Mesodermal cell (in vitro differentiated cells): ENCODE measurements around the gene PROCA1.
A peak's percentile ranks its signal among the peaks of the same experiment; 100 is the strongest.
"Not testable (repeated sequence)": the region's sequence is repeated elsewhere in the genome, so short reads cannot be mapped to it uniquely, and the experiment has no call there.

Source experiments
- H3K27ac ChIP-seq: 2 replicates; pipeline ENCODE4 v1.7.0; 2013; ENCODE audit warnings: mild to moderate bottlenecking, low read depth, low read length, moderate library complexity; ENCODE audit not compliant: severe bottlenecking
- H3K36me3 ChIP-seq: 2 replicates; pipeline ENCODE4 v1.7.1; 2013; ENCODE audit warnings: mild to moderate bottlenecking, low read length, moderate library complexity; ENCODE audit not compliant: control insufficient read depth, insufficient read depth
- H3K4me1 ChIP-seq: one replicate; pipeline ENCODE4 v1.7.1; 2013; ENCODE audit warnings: mild to moderate bottlenecking, low read length; ENCODE audit not compliant: insufficient read depth, control insufficient read depth, poor library complexity, severe bottlenecking
- H3K4me3 ChIP-seq: 2 replicates; pipeline ENCODE4 v1.7.0; 2013; ENCODE audit warnings: low read length, control low read depth, mild to moderate bottlenecking; ENCODE audit not compliant: insufficient read depth, poor library complexity, severe bottlenecking; ENCODE audit errors: extremely low read depth
- H3K9me3 ChIP-seq: 2 replicates; pipeline ENCODE4 v1.7.1; 2013; ENCODE audit warnings: mild to moderate bottlenecking, low read length, moderate library complexity; ENCODE audit not compliant: control insufficient read depth
- WGBS, 2 experiments: methylation state at CpG; one replicate each; pipeline ENCODE4 v1.1.5; 2013; ENCODE audit warnings: missing lambda C conversion rate in 2 of 2; ENCODE audit not compliant: insufficient coverage in 2 of 2; 5-methylcytosine and 5-hydroxymethylcytosine counted together

PROCA1 gene

DNA sequence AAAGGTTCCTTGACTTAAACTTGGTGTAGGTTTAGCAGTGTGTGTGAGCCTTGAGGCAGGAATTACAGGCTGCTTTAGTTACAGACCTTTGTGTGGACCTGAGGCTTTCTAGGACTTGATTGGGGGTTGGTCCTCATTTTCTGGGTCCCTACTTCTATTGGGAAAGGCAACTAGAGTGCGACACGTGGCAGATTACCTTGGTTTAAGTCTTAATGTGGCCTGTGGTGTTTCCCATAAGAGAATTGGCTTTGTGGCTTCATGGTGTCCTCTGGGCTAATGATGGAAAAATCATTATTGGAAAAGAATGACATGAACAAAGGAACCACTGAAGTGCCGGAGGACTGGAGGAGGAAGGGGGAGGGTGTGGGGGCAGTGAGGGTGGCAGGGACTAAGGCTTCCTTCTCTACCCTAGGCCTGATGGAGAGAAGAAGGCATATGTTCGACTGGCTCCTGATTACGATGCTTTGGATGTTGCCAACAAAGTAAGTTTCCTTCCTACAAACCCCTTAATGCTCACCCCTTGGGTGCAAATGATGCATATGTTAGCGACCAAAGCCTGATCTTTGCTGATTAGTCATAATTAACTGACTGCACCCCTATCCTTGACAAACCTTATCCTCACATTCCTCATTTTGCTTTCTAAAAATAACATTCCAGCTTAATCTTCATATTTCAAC is 11.6 kb upstream of the PROCA1 start:
- H3K4me3 ChIP-seq: peak overlapping the region; percentile 14
- WGBS, 2 experiments: 82 to 91% methylated on average over 5 to 6 of the region's 6 CpGs
- H3K9me3 ChIP-seq: no peaks in the 10 kb centered on the region
- H3K36me3 ChIP-seq: peaks cover 45% of the 10 kb centered on the region
- peak overlapping the region; percentile 64 for H3K27ac ChIP-seq
- peaks cover 35% of the 10 kb centered on the region for H3K4me1 ChIP-seq

DNA sequence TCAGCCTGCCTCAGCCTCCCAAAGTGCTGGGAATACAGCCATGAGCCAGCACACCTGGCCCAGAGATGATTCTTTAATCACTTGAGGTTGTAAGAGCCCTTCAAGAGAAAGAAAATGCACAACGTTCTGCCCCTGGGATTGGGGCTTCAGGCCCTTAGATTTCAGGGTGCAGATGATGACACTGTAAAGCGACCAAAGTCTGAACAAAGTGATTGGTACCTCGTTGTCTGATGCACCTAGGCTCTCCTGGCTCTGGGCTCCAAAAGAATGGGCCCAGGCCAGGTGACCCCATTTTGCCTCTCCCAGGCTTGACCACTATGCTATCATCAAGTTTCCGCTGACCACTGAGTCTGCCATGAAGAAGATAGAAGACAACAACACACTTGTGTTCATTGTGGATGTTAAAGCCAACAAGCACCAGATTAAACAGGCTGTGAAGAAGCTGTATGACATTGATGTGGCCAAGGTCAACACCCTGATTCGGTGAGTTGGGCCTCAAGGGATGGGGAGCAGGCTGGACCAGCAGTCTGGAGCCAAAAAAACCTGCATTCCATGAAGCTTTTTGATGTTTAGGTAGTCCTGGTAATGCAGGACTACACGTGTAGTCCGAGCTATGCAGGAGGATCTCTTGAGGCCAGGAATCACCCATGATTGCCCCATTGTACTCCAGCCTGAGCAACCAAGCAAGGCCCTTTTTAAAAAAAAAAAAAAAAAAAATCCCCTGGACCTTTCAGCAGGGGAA is 10.9 kb upstream of the PROCA1 start:
- peaks cover 35% of the 10 kb centered on the region for H3K4me1 ChIP-seq
- peaks cover 45% of the 10 kb centered on the region for H3K36me3 ChIP-seq
- WGBS, 2 experiments: 87 to 88% methylated on average over 5 to 6 of the region's 7 CpGs
- peak overlapping the region; percentile 64 for H3K27ac ChIP-seq
- no peaks in the 10 kb centered on the region for H3K9me3 ChIP-seq
- peak overlapping the region; percentile 93 for H3K4me3 ChIP-seq

DNA sequence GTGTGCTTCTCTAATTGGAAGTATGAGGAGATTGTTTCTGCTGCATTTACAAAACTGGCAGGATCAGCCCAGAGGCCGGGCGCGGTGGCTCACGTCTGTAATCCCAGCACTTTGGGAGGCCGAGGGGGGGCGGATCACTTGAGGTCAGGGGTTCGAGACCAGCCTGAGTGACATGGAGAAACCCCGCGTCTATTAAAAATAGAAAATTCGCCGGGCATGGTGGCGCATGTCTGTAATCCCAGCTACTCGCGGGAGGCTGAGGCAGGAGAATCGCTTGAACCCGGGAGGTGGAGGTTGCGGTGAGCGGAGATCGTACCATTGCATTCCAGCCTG is 9.3 kb upstream of the PROCA1 start:
- WGBS, 2 experiments: 13 to 23% methylated on average over 14 to 19 of the region's 19 CpGs
- peaks cover 35% of the 10 kb centered on the region for H3K4me1 ChIP-seq
- not testable (repeated sequence) for H3K9me3 ChIP-seq
- peaks cover 48% of the 10 kb centered on the region for H3K36me3 ChIP-seq
- peak overlapping the region; percentile 41 for H3K27ac ChIP-seq
- peak overlapping the region; percentile 93 for H3K4me3 ChIP-seq

DNA sequence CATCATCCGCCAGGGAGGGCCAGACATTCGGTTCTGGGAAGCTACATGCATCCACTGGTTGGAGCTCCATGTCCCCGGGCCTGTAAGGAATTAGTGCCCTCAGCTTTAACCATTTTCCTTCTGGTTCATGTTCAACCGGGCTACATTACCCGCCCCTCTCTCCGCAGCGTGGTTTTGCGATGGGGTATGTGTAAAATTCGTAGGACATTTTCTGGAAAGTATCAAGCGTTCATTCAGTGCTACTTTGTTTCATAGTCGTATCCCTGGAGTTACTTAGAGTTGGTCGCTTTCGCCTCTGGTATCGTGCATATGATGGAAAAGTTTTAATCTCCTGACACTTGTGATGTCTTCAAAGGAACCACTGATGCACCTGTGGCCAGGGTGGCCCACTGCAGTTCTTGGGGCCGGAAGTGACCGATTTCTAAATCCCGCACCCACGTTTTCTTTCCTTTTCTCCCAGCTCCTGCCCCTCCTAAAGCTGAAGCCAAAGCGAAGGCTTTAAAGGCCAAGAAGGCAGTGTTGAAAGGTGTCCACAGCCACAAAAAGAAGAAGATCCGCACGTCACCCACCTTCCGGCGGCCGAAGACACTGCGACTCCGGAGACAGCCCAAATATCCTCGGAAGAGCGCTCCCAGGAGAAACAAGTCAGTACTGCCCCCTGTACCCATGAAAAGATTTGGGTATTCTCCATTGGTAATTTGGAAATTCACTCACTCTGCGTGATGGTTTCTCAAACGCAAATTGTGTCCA is 8.7 kb upstream of the PROCA1 start:
- H3K9me3 ChIP-seq: no peaks in the 10 kb centered on the region
- WGBS, 2 experiments: 0 to 1% methylated on average over 11 to 15 of the region's 30 CpGs
- H3K36me3 ChIP-seq: peaks cover 53% of the 10 kb centered on the region
- H3K4me1 ChIP-seq: peaks cover 37% of the 10 kb centered on the region
- H3K4me3 ChIP-seq: peak overlapping the region; percentile 93
- H3K27ac ChIP-seq: peak overlapping the region; percentile 97

DNA sequence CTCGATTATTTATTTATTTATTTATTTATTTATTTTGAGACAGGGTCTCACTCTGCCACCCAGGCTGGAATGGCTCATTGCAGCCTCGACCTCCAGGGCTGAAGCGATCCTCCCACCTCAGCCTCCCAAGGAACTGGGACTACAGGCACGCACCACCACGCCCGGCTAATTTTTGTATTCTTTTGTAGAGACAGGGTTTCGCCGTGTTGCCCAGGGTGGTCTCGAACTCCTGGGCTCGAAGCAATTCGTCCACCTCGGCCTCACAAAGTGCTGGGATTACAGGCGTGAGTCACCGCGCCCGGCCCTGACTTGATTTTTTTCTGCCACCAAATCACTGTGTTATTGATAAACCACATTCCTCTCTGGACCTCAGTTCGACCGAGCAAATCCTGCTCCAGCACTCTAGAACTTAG is 7.3 kb upstream of the PROCA1 start:
- 22 to 26% methylated on average over 14 to 16 of the region's 18 CpGs for WGBS, 2 experiments
- peaks cover 26% of the 10 kb centered on the region for H3K4me1 ChIP-seq
- H3K36me3 ChIP-seq: peaks cover 60% of the 10 kb centered on the region
- peak overlapping the region; percentile 97 for H3K27ac ChIP-seq
- peak overlapping the region; percentile 93 for H3K4me3 ChIP-seq
- no peaks in the 10 kb centered on the region for H3K9me3 ChIP-seq

DNA sequence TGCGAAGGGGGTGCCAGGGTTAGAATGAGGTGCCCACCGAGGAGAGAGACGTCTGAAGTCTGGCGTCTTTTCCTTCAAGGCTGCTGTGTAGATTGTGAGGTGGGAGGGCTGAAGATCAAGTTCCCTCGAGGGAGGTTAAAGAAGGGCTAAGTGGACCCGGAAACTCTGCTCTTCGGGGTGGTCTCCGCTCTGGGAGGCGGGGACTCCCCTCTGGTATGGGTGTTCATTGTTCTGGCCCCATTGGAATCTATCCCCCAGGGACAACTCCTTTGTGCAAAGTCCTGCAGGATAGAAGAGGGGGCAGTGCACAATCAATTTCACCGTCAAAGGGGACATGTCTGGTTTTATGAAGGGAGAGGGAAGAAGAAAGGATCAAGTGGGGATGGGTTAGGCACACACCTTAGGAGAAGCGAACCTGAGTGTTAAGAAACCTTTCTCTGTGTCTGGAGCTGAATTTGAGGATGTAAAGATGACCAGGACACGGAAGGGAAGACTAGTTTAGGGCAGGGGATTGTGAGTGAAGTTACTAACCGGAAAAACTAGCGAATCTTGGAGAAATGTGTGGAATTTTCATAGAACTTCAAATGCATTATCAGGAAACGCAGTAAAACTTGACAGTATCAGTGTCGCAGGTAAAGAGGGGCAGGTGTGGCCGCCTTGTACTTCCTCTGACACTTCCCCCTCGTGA is 6.8 kb upstream of the PROCA1 start:
- Histone ChIP-seq H3K9me3 (no peaks in the 10 kb centered on the region), H3K27ac (peak overlapping the region; percentile 97), H3K4me3 (peak overlapping the region; percentile 93), H3K36me3 (peaks cover 59% of the 10 kb centered on the region), H3K4me1 (peaks cover 21% of the 10 kb centered on the region)
- 4 to 8% methylated on average over 14 to 15 of the region's 18 CpGs for WGBS, 2 experiments

DNA sequence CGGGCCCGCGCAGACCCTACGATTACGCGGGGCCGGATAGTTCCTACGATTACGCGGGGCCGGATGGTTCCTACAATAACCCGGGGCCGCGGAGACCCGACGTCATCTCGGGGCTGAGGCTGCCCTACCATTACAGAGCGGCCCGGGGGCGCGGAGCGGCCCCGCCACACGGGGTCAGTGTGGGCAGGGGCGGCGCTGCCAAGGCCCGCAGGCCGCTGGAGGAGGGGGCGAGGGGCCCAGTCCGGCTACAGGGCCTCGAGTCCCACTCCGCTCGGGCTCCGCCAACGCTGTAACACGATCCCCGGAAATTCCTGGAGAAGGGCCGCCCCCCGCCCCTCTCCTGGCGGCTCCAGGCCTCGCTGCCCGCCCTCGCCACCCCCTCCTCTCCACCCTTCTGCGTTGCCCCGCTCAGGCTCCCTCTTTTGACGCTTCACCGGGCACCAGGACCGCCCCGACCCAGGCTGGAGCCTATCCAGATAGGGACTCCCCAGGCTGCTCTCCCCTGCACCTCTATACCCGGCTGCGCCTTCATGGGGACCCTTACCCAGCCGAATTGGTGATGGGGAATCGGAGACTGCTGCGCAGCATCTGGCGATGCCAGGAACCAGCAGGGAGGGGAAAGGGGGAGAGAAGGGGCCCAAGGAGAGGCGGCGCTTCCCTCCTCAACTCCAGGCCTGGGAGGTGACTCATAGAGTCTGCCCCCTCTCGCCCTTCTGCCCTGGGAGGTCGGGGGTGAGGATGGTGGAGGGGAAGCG is 6.1 kb upstream of the PROCA1 start, which contains the start of gene RAB34:
Gene RAB34, minus strand, starts transcription at position 291 of the 755 bp plus-strand sequence. CDS start 602 bp downstream, outside the sequence.
- peak within 1 kb of the TSS; percentile 93 for H3K4me3 ChIP-seq
- peaks cover 52% of the 10 kb centered on the region for H3K36me3 ChIP-seq
- peak within 1 kb of the TSS; percentile 97 for H3K27ac ChIP-seq
- H3K4me1 ChIP-seq: peaks cover 17% of the 10 kb centered on the region
- 0 to 1% methylated on average over 37 to 40 of the region's 60 CpGs for WGBS, 2 experiments
- no peaks in the 10 kb centered on the region for H3K9me3 ChIP-seq

DNA sequence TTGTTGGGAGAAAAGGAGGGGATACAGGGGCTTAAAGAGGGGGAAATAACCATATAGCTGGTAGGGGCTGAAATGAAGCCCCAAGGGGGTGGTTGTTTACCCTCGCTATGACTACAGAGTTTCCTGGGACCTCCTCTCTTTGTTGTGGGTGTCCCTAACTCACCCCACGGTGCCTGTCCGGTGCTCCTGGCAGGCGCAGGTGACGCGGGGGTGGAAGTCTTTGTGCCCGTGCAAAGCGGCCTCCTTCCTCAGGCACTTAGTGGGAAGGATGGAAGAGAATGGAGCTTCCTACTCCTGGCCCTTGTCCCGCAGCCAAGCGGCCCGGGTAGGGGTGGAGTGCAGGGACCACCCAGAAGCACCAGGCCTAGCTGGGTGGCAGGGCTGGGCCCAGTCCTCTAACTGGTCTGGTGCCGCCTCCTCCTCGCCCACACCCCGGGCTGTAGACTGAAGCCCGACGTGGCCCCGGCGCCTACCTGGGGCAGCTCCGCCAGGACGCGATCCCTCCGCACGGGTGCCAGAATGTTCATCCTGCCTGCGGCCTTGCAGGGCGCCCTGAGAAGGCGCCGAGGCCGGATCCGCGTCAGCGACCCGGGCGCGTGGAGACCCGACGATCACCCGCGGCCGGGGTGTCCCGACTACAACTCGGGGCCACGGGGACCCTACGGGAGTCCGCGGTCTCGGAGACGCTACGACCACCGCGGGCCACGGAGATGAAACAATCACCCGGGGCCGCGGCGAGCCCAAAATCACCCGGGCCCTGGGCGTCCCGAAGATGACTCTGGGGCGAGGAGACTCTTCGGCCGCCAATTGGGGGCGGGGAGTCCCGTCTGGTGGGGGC is 5.3 kb upstream of the PROCA1 start:
- peak overlapping the region; percentile 97 for H3K27ac ChIP-seq
- peaks cover 13% of the 10 kb centered on the region for H3K4me1 ChIP-seq
- peaks cover 44% of the 10 kb centered on the region for H3K36me3 ChIP-seq
- H3K4me3 ChIP-seq: peak overlapping the region; percentile 93
- WGBS, 2 experiments: 0% methylated on average over 41 to 55 of the region's 63 CpGs
- no peaks in the 10 kb centered on the region for H3K9me3 ChIP-seq

DNA sequence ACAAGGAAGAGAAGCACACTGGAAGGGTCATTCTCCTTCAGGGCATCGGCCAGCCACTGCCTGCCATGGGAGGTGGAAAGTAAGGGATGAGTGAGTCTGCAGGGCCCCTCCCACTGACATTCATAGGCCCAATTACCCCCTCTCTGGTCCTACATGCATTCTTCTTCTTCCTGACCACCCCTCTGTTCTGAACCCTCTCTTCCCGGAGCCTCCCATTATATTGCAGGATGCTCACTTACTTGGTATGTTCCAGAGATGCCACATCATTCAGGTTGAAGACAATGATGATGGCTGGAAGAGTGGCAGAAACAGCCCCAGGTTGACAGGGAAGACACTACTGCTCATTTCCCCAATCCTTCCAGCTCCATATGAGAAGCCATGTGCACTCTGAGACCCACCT is 3.5 kb upstream of the PROCA1 start:
- Histone ChIP-seq H3K4me3 (no peak overlapping the region), H3K36me3 (peaks cover 27% of the 10 kb centered on the region), H3K4me1 (peaks cover 13% of the 10 kb centered on the region), H3K9me3 (no peaks in the 10 kb centered on the region), H3K27ac (no peak overlapping the region)
- WGBS, 2 experiments: 83% methylated on average over 1 of the region's 2 CpGs; no CpG with 5 or more reads in 1 of the 2 experiments
